Parathyroid adenoma (tissue), 2 donors: ENCODE results near the gene EGLN1.

Experiments used
- H2AFZ ChIP-seq: fragments of 300-600 bp; sonication (generic); one replicate; pipeline ENCODE4 v1.7.0; 2017; ENCODE audit warnings: antibody characterized with exemption, mild to moderate bottlenecking
- H3K27ac ChIP-seq: fragments of 300-600 bp; sonication (generic); one replicate; pipeline ENCODE4 v1.7.0; 2017
- H3K27me3 ChIP-seq: fragments of 300-600 bp; sonication (generic); one replicate; pipeline ENCODE4 v1.7.0; 2017; ENCODE audit warnings: low read length; ENCODE audit not compliant: control insufficient read depth, insufficient read depth
- H3K36me3 ChIP-seq: fragments of 300-600 bp; sonication (generic); one replicate; pipeline ENCODE4 v1.7.0; 2017; ENCODE audit warnings: low read length; ENCODE audit not compliant: control insufficient read depth, insufficient read depth
- H3K4me1 ChIP-seq: fragments of 300-600 bp; sonication (generic); one replicate; pipeline ENCODE4 v1.7.0; 2017; ENCODE audit warnings: control low read depth
- H3K4me2 ChIP-seq: fragments of 300-600 bp; sonication (generic); one replicate; pipeline ENCODE4 v1.7.0; 2017; ENCODE audit warnings: low read length
- H3K4me3 ChIP-seq: fragments of 300-600 bp; sonication (generic); one replicate; pipeline ENCODE4 v1.7.0; 2017; ENCODE audit warnings: low read depth, low read length
- H3K79me2 ChIP-seq: fragments of 300-600 bp; sonication (generic); one replicate; pipeline ENCODE4 v1.7.0; 2017; ENCODE audit warnings: control low read depth
- H3K9ac ChIP-seq: fragments of 300-600 bp; sonication (generic); one replicate; pipeline ENCODE4 v1.7.0; 2017; ENCODE audit warnings: mild to moderate bottlenecking
- H3K9me3 ChIP-seq: fragments of 300-600 bp; sonication (generic); one replicate; pipeline ENCODE4 v1.7.0; 2017; ENCODE audit warnings: low read length; ENCODE audit not compliant: control insufficient read depth
- CTCF ChIP-seq: fragments of 300-600 bp; sonication (generic); IDR thresholded peaks from one replicate; pipeline ENCODE4 v1.7.0; 2017; ENCODE audit warnings: antibody characterized with exemption, mild to moderate bottlenecking
- donor health status: primary hyperparathyroidism.

The EGLN1 gene

GRCh38 chr1:231324660-231325059 is 97.4 kb downstream of the EGLN1 start:
- no peaks in the 10 kb centered on the region for H3K4me1 ChIP-seq
- no peaks in the 10 kb centered on the region for H3K79me2 ChIP-seq
- H3K4me3 ChIP-seq: no peak overlapping the region
- H3K4me2 ChIP-seq: no peak overlapping the region
- no peak overlapping the region for H3K27ac ChIP-seq
- H3K27me3 ChIP-seq: no peaks in the 10 kb centered on the region
- H3K9me3 ChIP-seq: no peaks in the 10 kb centered on the region
- no peak overlapping the region for H3K9ac ChIP-seq
- H2AFZ ChIP-seq: no peak overlapping the region
- TF ChIP-seq CTCF: no peak
- no peaks in the 10 kb centered on the region for H3K36me3 ChIP-seq

GRCh38 chr1:231322880-231323530 is 99.1 kb downstream of the EGLN1 start:
- Histone ChIP-seq H3K4me2 (no peak overlapping the region), H2AFZ (no peak overlapping the region), H3K27me3 (no peaks in the 10 kb centered on the region), H3K79me2 (no peaks in the 10 kb centered on the region), H3K9ac (no peak overlapping the region), H3K36me3 (no peaks in the 10 kb centered on the region), H3K4me1 (no peaks in the 10 kb centered on the region), H3K27ac (no peak overlapping the region), H3K4me3 (no peak overlapping the region), H3K9me3 (no peaks in the 10 kb centered on the region)
- no peak for TF ChIP-seq CTCF

DNA sequence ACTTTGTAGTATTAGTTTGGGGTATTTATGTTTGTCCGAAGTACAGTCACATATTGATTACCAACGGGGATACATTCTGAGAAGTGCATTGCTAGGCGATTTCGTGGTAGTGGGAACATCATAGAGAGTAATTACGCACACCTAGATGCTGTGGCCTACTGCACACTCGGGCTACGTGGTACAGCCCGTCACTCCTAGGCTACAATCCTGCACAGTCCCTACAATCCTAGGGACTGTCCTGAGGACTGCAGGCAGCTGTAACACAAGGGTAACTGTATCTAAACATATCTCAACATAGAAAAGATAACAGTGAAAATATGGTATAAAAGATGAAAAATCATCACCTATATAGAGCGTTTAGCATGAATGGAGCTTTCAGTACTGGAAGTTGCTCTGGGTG is 103.0 kb downstream of the EGLN1 start:
- H3K4me2 ChIP-seq: no peak overlapping the region
- H3K4me1 ChIP-seq: no peaks in the 10 kb centered on the region
- TF ChIP-seq CTCF: no peak
- H2AFZ ChIP-seq: no peak overlapping the region
- H3K9ac ChIP-seq: no peak overlapping the region
- no peaks in the 10 kb centered on the region for H3K36me3 ChIP-seq
- no peaks in the 10 kb centered on the region for H3K9me3 ChIP-seq
- H3K79me2 ChIP-seq: no peaks in the 10 kb centered on the region
- no peaks in the 10 kb centered on the region for H3K27me3 ChIP-seq
- no peak overlapping the region for H3K4me3 ChIP-seq
- no peak overlapping the region for H3K27ac ChIP-seq

DNA sequence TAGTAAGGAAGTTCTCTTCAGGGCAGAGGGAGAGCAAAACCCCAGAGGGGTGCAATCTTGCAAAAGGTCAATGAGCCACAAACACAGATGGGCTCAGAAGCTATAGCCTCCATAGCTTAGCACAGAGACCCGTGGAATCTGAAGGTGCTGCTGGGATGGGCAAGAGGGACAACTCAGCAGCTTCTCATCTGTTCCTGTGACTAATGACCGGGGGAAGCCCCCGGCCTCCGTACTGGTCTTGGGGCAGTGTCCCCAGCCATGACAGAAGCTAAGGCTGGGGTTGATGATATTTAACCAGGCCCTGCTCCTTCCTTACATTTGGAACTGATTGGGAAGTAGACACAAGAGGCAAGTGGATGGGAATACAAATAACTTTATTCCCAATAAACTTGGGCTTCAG is 103.5 kb downstream of the EGLN1 start:
- H3K27me3 ChIP-seq: no peaks in the 10 kb centered on the region
- no peak overlapping the region for H3K4me3 ChIP-seq
- H3K27ac ChIP-seq: no peak overlapping the region
- H3K4me2 ChIP-seq: no peak overlapping the region
- H3K9ac ChIP-seq: no peak overlapping the region
- H3K79me2 ChIP-seq: no peaks in the 10 kb centered on the region
- TF ChIP-seq CTCF: no peak
- no peaks in the 10 kb centered on the region for H3K9me3 ChIP-seq
- H3K4me1 ChIP-seq: no peaks in the 10 kb centered on the region
- no peak overlapping the region for H2AFZ ChIP-seq
- H3K36me3 ChIP-seq: no peaks in the 10 kb centered on the region

- H3K4me1 ChIP-seq: no peaks in the 10 kb centered on the region
- no peaks in the 10 kb centered on the region for H3K27me3 ChIP-seq
- no peak overlapping the region for H3K9ac ChIP-seq
- H3K36me3 ChIP-seq: no peaks in the 10 kb centered on the region
- no peak overlapping the region for H3K27ac ChIP-seq
- H3K4me2 ChIP-seq: no peak overlapping the region
- no peak for TF ChIP-seq CTCF
- no peak overlapping the region for H2AFZ ChIP-seq
- no peak overlapping the region for H3K4me3 ChIP-seq
- no peaks in the 10 kb centered on the region for H3K9me3 ChIP-seq
- H3K79me2 ChIP-seq: no peaks in the 10 kb centered on the region
Measured at GRCh38 chr1:231318015-231318355, 104.1 kb downstream of the EGLN1 start.
